Stimulated activated naive CD4-positive, alpha-beta T cell (primary cell): ENCODE data around the gene PRIMA1.

Experiments used
- DNase-seq, 6 experiments: peaks; one replicate each; lab custom pipeline; 2025; lab: John Stamatoyannopoulos, UW

Gene PRIMA1

DNA sequence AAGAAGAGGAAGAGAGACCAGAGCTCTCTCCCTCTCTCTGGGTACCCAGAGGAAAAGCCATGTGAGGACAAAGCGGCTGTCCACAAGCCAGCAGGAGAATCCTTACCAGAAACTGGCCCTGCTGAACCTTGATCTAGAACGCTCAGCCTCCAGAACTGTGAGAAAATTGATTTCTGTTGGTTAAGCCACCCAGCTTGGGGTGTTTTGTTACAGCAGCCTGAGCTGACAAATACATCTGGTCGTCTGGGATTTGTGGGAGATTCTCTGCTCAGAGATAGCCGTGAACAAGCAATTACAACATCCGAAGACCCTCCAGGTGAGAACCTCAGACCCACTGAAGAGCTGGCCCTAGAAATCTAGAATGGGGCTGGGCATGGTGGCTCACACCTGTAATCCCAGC lies 6.5 kb upstream of the PRIMA1 start:
- DNase-seq, result no peak

- no peak for DNase-seq
Measured at GRCh38 chr14:93793555-93794324, 5.5 kb upstream of the PRIMA1 start.

- no peak for DNase-seq
Measured at GRCh38 chr14:93792391-93792790, 4.1 kb upstream of the PRIMA1 start.

GRCh38 chr14:93790966-93791365 lies 2.7 kb upstream of the PRIMA1 start:
- no peak for DNase-seq

DNA sequence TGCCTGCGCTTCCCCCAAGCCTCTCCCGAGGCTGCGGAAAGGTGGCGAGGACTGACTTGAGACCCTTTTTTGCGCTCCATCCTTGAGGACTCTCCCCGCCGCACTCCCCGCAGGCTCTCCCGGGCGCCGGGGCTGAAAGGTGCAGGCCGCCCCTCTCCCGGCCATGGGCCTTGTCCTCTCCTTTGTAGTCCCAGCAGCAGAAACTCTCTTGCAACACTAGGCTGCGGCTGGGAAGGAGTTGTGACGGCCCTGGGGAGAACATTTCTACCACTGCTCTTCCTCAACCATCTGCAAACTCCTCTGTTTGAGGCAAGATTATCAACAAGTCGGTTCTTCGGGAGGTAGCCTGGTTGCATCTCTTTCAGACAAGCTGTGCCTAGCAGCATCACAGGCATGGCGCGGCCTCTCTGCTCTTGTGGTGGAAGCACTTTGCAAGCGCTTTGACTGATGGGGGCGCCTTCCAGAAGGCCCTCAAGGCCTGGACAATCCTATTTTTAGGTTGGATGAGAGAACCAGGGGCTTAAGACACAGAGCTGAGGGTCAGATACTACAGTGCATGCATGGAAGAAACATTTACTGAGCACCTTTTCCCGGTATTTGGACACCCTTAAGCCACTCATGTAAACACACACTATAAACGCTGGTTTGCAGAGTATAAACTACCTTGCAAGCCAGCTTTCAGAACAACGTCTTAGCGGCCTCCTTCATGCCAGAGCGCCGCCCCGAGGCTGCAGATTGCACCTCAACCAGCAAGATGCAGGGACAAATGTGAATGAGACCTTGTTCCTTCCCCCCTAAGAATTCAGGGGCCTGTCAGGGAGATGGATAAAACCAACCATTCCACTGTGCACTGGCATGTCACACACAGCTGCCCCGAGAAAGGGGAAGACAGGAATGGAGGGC lies 1.2 kb upstream of the PRIMA1 start:
- DNase-seq, result no peak

GRCh38 chr14:93788543-93789227 lies 400 bp upstream of the PRIMA1 start:
- DNase-seq, result no peak

GRCh38 chr14:93787465-93788292 lies 606 bp downstream of the PRIMA1 start:
- DNase-seq, result no peak

DNA sequence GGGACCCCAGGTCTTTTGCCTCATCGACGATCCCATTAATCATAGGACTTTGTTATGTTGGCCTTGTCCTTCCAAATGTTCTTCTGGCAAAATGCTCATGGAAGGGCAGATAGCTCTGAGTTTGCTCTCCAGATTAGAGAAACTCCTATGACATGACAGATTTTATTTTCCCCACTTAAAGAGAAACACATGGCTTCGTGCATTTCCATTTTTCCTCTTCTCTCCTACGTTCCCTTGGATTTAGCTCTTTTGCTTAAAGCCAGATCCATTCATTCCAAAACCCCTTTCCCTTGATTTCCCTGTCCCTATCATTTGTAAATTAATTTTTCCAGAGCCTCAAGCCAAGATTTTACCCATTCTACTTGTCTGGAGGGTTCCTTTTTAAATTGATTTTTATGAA lies 2.9 kb downstream of the PRIMA1 start:
- DNase-seq, result no peak

- no peak for DNase-seq
Measured at GRCh38 chr14:93784878-93785277, 3.4 kb downstream of the PRIMA1 start.

DNA sequence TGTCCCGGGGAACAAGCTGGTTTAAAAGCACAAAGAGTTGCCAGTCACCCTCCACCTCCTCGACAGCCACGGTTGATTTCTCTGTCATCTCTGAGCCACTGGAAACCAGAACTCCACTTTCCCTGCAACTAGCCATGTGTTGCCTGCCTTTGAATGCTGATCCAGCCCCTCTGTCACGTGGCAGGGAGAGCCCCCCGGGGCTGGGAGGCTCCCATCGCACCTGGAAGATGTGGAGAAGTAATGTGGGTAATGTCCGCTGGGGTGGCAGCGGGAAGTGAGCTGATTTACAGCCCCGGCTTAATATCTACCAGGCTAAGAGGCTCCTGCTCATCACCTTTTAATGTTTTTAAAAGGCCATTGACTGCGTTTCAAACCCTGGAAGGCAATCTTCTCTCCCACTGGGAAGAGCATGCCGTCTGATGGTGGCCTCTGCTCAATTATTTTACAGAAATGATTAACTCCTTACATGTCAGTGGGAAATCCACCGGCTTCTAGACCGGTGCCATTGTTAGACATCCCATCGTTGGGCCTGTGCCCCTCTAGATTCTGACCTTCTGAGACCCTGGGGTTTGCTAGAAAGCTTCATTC lies 7.4 kb downstream of the PRIMA1 start:
- DNase-seq, result no peak

- no peak for DNase-seq
Measured at GRCh38 chr14:93778856-93779629, 9.2 kb downstream of the PRIMA1 start.

DNA sequence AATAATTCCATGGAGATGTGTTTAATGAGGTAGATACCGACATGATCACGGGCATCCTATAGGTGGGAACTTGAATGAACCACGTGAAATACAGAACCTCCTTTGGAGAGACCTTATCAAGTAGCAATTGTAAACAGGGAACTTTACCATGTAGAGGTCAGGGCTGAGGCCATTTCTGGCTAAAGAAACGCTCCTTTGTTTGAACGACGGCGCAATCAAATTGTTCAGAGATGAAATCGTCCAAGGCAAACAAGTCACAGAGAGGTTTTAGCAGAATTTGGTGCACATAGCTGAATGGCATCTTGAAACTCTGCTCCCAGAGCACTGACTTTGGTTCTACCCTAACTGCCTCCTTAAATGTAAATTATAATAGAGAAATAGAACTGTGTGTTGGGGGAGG lies 9.8 kb downstream of the PRIMA1 start:
- DNase-seq, result no peak

DNA sequence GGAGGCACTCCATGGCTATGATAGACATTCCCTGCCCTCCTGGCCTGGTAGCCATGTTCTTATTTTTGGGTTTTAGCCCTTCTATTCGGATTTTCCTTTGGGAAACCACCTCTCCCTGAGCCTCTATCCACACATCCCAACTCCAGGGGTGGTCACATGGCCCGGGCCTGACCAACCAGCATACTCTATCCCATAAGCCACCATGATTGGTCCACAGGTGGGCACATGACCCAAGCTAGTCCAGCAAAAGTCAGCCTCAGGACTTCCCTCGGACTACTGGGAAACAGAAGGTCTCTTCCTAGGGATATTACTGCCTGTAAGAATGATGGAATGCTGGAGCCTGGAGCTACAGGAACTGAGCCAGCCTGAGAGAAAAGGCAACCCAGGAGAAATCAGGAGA lies 12.5 kb downstream of the PRIMA1 start:
- no peak for DNase-seq

- DNase-seq, result no peak
Measured at GRCh38 chr14:93775158-93775557, 13.1 kb downstream of the PRIMA1 start.

- DNase-seq, result no peak
Measured at GRCh38 chr14:93772263-93772662, 16.0 kb downstream of the PRIMA1 start.

- no peak for DNase-seq
Measured at GRCh38 chr14:93765970-93766369, 22.3 kb downstream of the PRIMA1 start.

DNA sequence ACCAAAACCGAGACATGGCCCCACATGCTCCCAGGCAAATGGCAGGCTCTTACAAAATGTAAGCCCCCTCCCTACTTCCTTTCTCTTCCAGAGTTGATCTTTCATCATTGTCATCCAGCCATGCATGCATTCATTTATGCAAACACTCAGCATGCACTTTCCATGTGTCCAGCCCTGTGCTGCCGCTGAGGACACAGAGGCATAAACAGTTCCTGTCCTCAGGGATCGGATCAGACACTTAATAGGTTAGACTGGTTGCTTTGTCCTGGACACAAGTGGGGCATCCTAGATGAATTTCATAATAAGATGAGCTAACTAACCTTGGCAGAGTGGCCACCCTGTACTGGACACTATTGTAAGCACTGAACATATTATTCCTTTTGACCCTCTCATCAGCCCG lies 23.1 kb downstream of the PRIMA1 start:
- DNase-seq, result no peak

DNA sequence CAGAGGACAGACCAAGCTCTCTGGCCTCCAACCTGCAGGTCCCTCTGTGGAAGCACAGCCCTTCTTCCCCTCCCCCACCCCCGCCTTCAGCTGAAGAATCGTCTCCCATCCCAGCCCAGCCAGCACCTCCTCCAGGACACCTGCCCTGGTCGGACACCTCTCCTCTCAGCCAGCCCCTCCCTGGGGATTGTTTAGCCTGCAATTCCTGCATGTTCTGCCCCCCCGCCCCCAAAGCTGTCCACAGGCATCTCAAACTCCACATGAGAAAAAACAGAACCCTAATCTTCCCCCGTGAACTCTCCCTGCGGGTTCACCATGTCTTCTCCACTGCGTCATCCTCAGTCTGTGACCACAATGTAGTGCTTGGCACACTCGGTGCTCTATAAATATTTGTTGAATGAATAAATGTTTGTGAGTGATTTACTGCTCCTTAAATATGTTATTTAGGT lies 24.1 kb downstream of the PRIMA1 start:
- DNase-seq, result no peak

GRCh38 chr14:93759719-93760307 lies 28.5 kb downstream of the PRIMA1 start:
- no peak for DNase-seq

- DNase-seq, result no peak
Measured at GRCh38 chr14:93757206-93757605, 31.1 kb downstream of the PRIMA1 start.
